IMR-90 (cell line): ENCODE results near the gene OR6B3. TPM values are rescaled to one million over a fixed set of nuclear protein-coding genes. Genes with fewer than 3 reads are reported as not detected.

Experiments
- ATAC-seq: fragments of 200-7000 bp; cut with Tn5 transposase; 2 replicates; pipeline ENCODE4 v1.9.1; 2020; ENCODE audit warnings: low read depth, mild to moderate bottlenecking, moderate library complexity
- BruUV-seq: library from RNA; stranded (reverse); fragments of 400-500 nt; replicated peaks from 2 replicates; lab custom pipeline; 2021; lab: Mats Ljungman, UMichigan
- CTCF ChIA-PET: fragments of 300-600 bp; formaldehyde crosslinking; extraction: SDS; loops from one replicate; lab custom pipeline; 2021; ENCODE audit warnings: antibody characterized with exemption; lab: Yijun Ruan, JAX
- POLR2A ChIA-PET: fragments of 300-600 bp; sonication (Branson Sonifier 250); formaldehyde crosslinking; loops from one replicate; lab custom pipeline; 2022; ENCODE audit warnings: antibody characterized with exemption; ENCODE audit not compliant: unreplicated experiment; lab: Charles Lee
- DNase-seq: peaks from one replicate; pipeline ENCODE4 v3.0.0; 2013
- H2AFZ ChIP-seq: replicated peaks from 2 replicates; pipeline ENCODE3; 2013; ENCODE audit warnings: low read length, mild to moderate bottlenecking; ENCODE audit not compliant: poor library complexity
- H2AK5ac ChIP-seq: 2 replicates; pipeline ENCODE4 v1.6.1; 2013; ENCODE audit warnings: low read depth, low read length, inconsistent platforms
- H2AK9ac ChIP-seq: replicated peaks from 2 replicates; pipeline ENCODE3; 2013; ENCODE audit warnings: mild to moderate bottlenecking, low read depth, low read length, moderate library complexity; ENCODE audit not compliant: poor library complexity
- H2BK120ac ChIP-seq: 2 replicates; pipeline ENCODE4 v1.6.1; 2013; ENCODE audit warnings: low read depth, low read length, inconsistent platforms
- H2BK15ac ChIP-seq: 3 replicates; pipeline ENCODE4 v1.6.1; 2013; ENCODE audit warnings: low read depth, low read length, inconsistent platforms
- H2BK20ac ChIP-seq: 2 replicates; pipeline ENCODE4 v1.6.1; 2013; ENCODE audit warnings: low read depth, mild to moderate bottlenecking, inconsistent platforms, low read length, moderate library complexity
- H2BK5ac ChIP-seq: 2 replicates; pipeline ENCODE4 v1.6.1; 2013; ENCODE audit warnings: mild to moderate bottlenecking, low read depth, low read length, inconsistent platforms; ENCODE audit not compliant: poor library complexity, severe bottlenecking
- H3K14ac ChIP-seq: replicated peaks from 2 replicates; pipeline ENCODE4 v1.6.1; 2013; ENCODE audit warnings: low read depth, low read length, inconsistent platforms
- H3K18ac ChIP-seq: 2 replicates; pipeline ENCODE4 v1.6.1; 2013; ENCODE audit warnings: low read depth, low read length, control low read depth
- H3K23ac ChIP-seq: 2 replicates; pipeline ENCODE4 v1.6.1; 2013; ENCODE audit warnings: low read depth, low read length, inconsistent platforms
- H3K27ac ChIP-seq: 2 replicates; pipeline ENCODE4 v1.5.1; 2013; ENCODE audit warnings: mild to moderate bottlenecking, control low read depth, low read length; ENCODE audit not compliant: insufficient read depth
- H3K27me3 ChIP-seq: 2 replicates; pipeline ENCODE4 v1.6.1; 2013; ENCODE audit warnings: low read length; ENCODE audit not compliant: control insufficient read depth, insufficient read depth
- H3K36me3 ChIP-seq: 2 replicates; pipeline ENCODE4 v1.6.1; 2013; ENCODE audit warnings: low read length, mixed read lengths; ENCODE audit not compliant: control insufficient read depth, insufficient read depth
- H3K4ac ChIP-seq: 2 replicates; pipeline ENCODE4 v1.6.1; 2013; ENCODE audit warnings: low read depth, low read length, inconsistent platforms
- H3K4me1 ChIP-seq: 2 replicates; pipeline ENCODE4 v1.6.1; 2013; ENCODE audit warnings: low read length, mixed read lengths; ENCODE audit not compliant: control insufficient read depth, insufficient read depth
- H3K4me2 ChIP-seq: 2 replicates; pipeline ENCODE4 v1.6.1; 2013; ENCODE audit warnings: low read depth, mild to moderate bottlenecking, control low read depth, low read length, moderate library complexity
- H3K4me3 ChIP-seq: 2 replicates; pipeline ENCODE4 v1.5.1; 2013; ENCODE audit warnings: low read depth, mild to moderate bottlenecking, control low read depth, low read length, moderate library complexity; ENCODE audit not compliant: insufficient read depth
- H3K56ac ChIP-seq: 2 replicates; pipeline ENCODE4 v1.6.1; 2013; ENCODE audit warnings: low read length, inconsistent platforms; ENCODE audit not compliant: insufficient read depth; ENCODE audit errors: extremely low read depth
- H3K79me1 ChIP-seq, 2 experiments: 2 replicates each; pipeline ENCODE4 v1.6.1; 2013; ENCODE audit warnings: low read length in 2 of 2, inconsistent platforms in 1 of 2, low read depth in 1 of 2
- H3K9ac ChIP-seq: 2 replicates; pipeline ENCODE4 v1.6.1; 2013; ENCODE audit warnings: low read depth, low read length, control low read depth
- H3K9me1 ChIP-seq: 2 replicates; pipeline ENCODE4 v1.6.1; 2013; ENCODE audit warnings: low read length, inconsistent platforms; ENCODE audit not compliant: insufficient read depth
- H3K9me3 ChIP-seq: 2 replicates; pipeline ENCODE4 v1.6.1; 2013; ENCODE audit warnings: low read length; ENCODE audit not compliant: control insufficient read depth, insufficient read depth
- H4K20me1 ChIP-seq: 2 replicates; pipeline ENCODE4 v1.6.1; 2013; ENCODE audit warnings: low read length, inconsistent platforms; ENCODE audit not compliant: insufficient read depth
- H4K5ac ChIP-seq: 2 replicates; pipeline ENCODE4 v1.6.1; 2013; ENCODE audit warnings: mild to moderate bottlenecking, low read depth, low read length, control low read depth
- H4K8ac ChIP-seq, 2 experiments: 2 replicates each; pipeline ENCODE4 v1.6.1; 2013; ENCODE audit warnings: low read depth in 2 of 2, low read length in 2 of 2, control low read depth in 1 of 2, inconsistent platforms in 1 of 2
- H4K91ac ChIP-seq: 2 replicates; pipeline ENCODE4 v1.6.1; 2013; ENCODE audit warnings: low read depth, low read length, inconsistent platforms; ENCODE audit not compliant: insufficient read depth
- CHD1 ChIP-seq: IDR thresholded peaks from 2 replicates; pipeline ENCODE4 v1.6.1; 2012; ENCODE audit warnings: low read depth, low read length, improper control_type of control experiment
- SMC3 ChIP-seq: fragments of 150-350 bp; IDR thresholded peaks from 2 replicates; pipeline ENCODE4 v1.6.1; 2016; ENCODE audit warnings: low read depth, mild to moderate bottlenecking, antibody characterized with exemption, low read length, moderate library complexity
- WGBS, 2 experiments: methylation state at CpG; one replicate each; pipeline versions ENCODE4 v1.1.5 to v1.1.7; 2013; ENCODE audit warnings: missing lambda C conversion rate in 2 of 2; ENCODE audit not compliant: insufficient read length in 1 of 2; ENCODE audit errors: extremely low coverage in 2 of 2; 5-methylcytosine and 5-hydroxymethylcytosine counted together
- dilution Hi-C: fragments of 300-500 bp; cut with HindIII; formaldehyde crosslinking; loops from one replicate; pipeline ENCODE4 v1.14.3; 2018; ENCODE audit warnings: low sequenced_read_pairs; ENCODE audit not compliant: unreplicated experiment
- in situ Hi-C: fragments of 300-500 bp; cut with MboI; formaldehyde crosslinking; loops from 3 replicates; pipeline ENCODE4 v1.14.3; 2019; ENCODE audit warnings: low sequenced_read_pairs, inconsistent platforms, mixed read lengths
- intact Hi-C: fragments of 100-400 bp; cut with micrococcal nuclease; formaldehyde crosslinking; loops from 2 replicates; pipeline ENCODE4 v1.10.0; 2022
- polyA plus RNA-seq, 3 experiments: library from polyadenylated mRNA; depleted of rRNA; stranded (reverse); fragments of >200 nt; gene quantifications; 2 replicates each; pipeline ENCODE4 v1.2.3, GENCODE V29; 2012; ENCODE audit warnings: low replicate concordance in 1 of 3
- total RNA-seq: library from RNA; depleted of rRNA; stranded (reverse); fragments of >200 nt; gene quantifications from 2 replicates; pipeline ENCODE4 v1.2.3, GENCODE V29; 2012
- TF ChIP-seq, protein P1 (sequence below): conservative IDR thresholded peaks from 2 replicates; pipeline ENCODE4 v1.5.1; 2012; ENCODE audit warnings: mild to moderate bottlenecking, low read depth, low read length, improper control_type of control experiment

OR6B3 gene
- total and polyA plus RNA-seq, 2 of the 4 experiments (the other 2 are of a cell fraction): not detected

DNA sequence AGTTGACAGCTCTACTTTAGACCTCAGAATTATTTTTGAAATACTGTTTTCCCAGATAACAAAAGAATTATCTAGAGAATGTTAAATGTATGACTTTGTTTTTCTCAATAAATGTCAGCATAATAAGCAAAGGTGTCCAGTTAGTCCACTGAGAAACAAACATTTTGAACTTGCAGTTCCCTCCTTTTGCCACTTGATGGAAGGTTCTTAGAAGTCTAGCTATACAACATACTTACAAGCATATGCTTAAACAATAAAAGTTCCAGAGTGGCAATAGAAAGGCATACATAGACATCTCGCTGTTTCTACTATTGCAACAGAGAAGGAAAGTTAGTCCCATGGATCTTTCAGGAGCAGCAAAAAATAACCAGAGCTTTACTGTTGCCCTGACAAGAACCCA, 40.0 kb downstream of the OR6B3 start:
- Histone ChIP-seq H2BK5ac (no peak overlapping the region), H3K9me1 (no peaks in the 10 kb centered on the region), H4K20me1 (no peaks in the 10 kb centered on the region), H4K5ac (no peak overlapping the region), H3K56ac (no peak overlapping the region), H3K27me3 (no peaks in the 10 kb centered on the region), H3K23ac (no peak overlapping the region), H3K4me3 (no peak overlapping the region), H3K4ac (no peak overlapping the region), H2AK9ac (no peak overlapping the region), H2AK5ac (no peak overlapping the region), H3K79me1 (peaks cover 0 to 3% of the 10 kb centered on the region in 2 experiments; a peak in 3 of 4 replicates), H3K4me1 (no peaks in the 10 kb centered on the region), H4K8ac (no peak overlapping the region), H3K9ac (no peak overlapping the region), H3K36me3 (peaks cover 51% of the 10 kb centered on the region), H2BK120ac (no peak overlapping the region), H3K27ac (no peak overlapping the region), H3K14ac (no peak overlapping the region), H3K4me2 (no peak overlapping the region), H2BK20ac (no peak overlapping the region), H3K18ac (no peak overlapping the region), H2AFZ (no peak overlapping the region), H3K9me3 (no peaks in the 10 kb centered on the region), H4K91ac (no peak overlapping the region), H2BK15ac (no peak overlapping the region)
- intact Hi-C loops (no loop called here), in situ Hi-C loops (no loop called here), dilution Hi-C loops (no loop called here)
- TF ChIP-seq CHD1 (no peak), SMC3 (0 out of 2 replicates have a peak, but pooled peaks have one; percentile 10)
- TF ChIP-seq, protein P1, sequence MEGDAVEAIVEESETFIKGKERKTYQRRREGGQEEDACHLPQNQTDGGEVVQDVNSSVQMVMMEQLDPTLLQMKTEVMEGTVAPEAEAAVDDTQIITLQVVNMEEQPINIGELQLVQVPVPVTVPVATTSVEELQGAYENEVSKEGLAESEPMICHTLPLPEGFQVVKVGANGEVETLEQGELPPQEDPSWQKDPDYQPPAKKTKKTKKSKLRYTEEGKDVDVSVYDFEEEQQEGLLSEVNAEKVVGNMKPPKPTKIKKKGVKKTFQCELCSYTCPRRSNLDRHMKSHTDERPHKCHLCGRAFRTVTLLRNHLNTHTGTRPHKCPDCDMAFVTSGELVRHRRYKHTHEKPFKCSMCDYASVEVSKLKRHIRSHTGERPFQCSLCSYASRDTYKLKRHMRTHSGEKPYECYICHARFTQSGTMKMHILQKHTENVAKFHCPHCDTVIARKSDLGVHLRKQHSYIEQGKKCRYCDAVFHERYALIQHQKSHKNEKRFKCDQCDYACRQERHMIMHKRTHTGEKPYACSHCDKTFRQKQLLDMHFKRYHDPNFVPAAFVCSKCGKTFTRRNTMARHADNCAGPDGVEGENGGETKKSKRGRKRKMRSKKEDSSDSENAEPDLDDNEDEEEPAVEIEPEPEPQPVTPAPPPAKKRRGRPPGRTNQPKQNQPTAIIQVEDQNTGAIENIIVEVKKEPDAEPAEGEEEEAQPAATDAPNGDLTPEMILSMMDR: 0 out of 2 replicates have a peak, but pooled peaks have one; percentile 17
- CTCF ChIA-PET: interaction anchor here (1.5 kb wide), 1 partner anchor 8 kb away, joined by 4 read pairs; no protein-coding TSS in a partner anchor
- POLR2A ChIA-PET: no interaction called here
- 67% methylated on average over 1 of the region's 1 CpG; no CpG with 5 or more reads in 1 of the 2 experiments for WGBS, 2 experiments
- DNase-seq: peak; percentile 25
- peak; percentile 72 for ATAC-seq
- TSS peak; percentile 30 for BruUV-seq
